Osteoblast (primary cell): Measurements from ENCODE around the gene STXBP2. TPM values are rescaled to one million over a fixed set of nuclear protein-coding genes. Genes with fewer than 3 reads are reported as not detected.

ENCODE experiments used
- DNase-seq: peaks from one replicate; pipeline ENCODE4 v3.0.0; 2011; ENCODE audit warnings: low spot score, mixed read lengths; ENCODE audit not compliant: insufficient read length; ENCODE audit errors: missing footprints
- H2AFZ ChIP-seq: 2 replicates; pipeline ENCODE4 v1.6.0; 2011; ENCODE audit warnings: mild to moderate bottlenecking, low read length
- H3K27ac ChIP-seq: 2 replicates; pipeline ENCODE4 v1.5.1; 2011; ENCODE audit warnings: mild to moderate bottlenecking, low read depth, low read length, moderate library complexity
- H3K27me3 ChIP-seq: 2 replicates; pipeline ENCODE4 v1.6.0; 2012; ENCODE audit warnings: mild to moderate bottlenecking, control low read depth, inconsistent platforms, low read length, moderate library complexity; ENCODE audit not compliant: insufficient read depth
- H3K36me3 ChIP-seq: 2 replicates; pipeline ENCODE4 v1.5.1; 2011; ENCODE audit warnings: mild to moderate bottlenecking, low read length, control low read depth, moderate library complexity; ENCODE audit not compliant: insufficient read depth
- H3K4me1 ChIP-seq: 2 replicates; pipeline ENCODE4 v1.5.1; 2011; ENCODE audit warnings: mild to moderate bottlenecking, low read length, control low read depth, moderate library complexity; ENCODE audit not compliant: insufficient read depth
- H3K4me2 ChIP-seq: 2 replicates; pipeline ENCODE4 v1.6.0; 2011; ENCODE audit warnings: mild to moderate bottlenecking, low read length; ENCODE audit not compliant: insufficient read depth
- H3K4me3 ChIP-seq: fragments of 200-600 bp; sonication (generic); 3 replicates; pipeline ENCODE4 v1.5.1; 2012; ENCODE audit warnings: mild to moderate bottlenecking, low read length, inconsistent platforms; ENCODE audit not compliant: insufficient read depth
- H3K79me2 ChIP-seq: 2 replicates; pipeline ENCODE4 v1.6.0; 2012; ENCODE audit warnings: mild to moderate bottlenecking, low read length, control low read depth, inconsistent platforms; ENCODE audit not compliant: insufficient read depth
- H3K9me3 ChIP-seq: 2 replicates; pipeline ENCODE4 v1.5.1; 2011; ENCODE audit warnings: low read depth, low read length, control low read depth
- H4K20me1 ChIP-seq: 2 replicates; pipeline ENCODE4 v1.6.0; 2012; ENCODE audit warnings: mild to moderate bottlenecking, low read length, control low read depth; ENCODE audit not compliant: insufficient read depth
- CTCF ChIP-seq: IDR thresholded peaks from 2 replicates; pipeline ENCODE4 v1.5.1; 2011; ENCODE audit warnings: mild to moderate bottlenecking, low read depth, low read length, moderate library complexity; ENCODE audit errors: extremely low read depth
- total RNA-seq: library from RNA; depleted of rRNA; stranded (reverse); fragments of >200 nt; gene quantifications from 2 replicates; pipeline ENCODE4 v1.2.3, GENCODE V29; 2012

STXBP2 gene
- total RNA-seq, 1 donor, result 3.3 TPM

DNA sequence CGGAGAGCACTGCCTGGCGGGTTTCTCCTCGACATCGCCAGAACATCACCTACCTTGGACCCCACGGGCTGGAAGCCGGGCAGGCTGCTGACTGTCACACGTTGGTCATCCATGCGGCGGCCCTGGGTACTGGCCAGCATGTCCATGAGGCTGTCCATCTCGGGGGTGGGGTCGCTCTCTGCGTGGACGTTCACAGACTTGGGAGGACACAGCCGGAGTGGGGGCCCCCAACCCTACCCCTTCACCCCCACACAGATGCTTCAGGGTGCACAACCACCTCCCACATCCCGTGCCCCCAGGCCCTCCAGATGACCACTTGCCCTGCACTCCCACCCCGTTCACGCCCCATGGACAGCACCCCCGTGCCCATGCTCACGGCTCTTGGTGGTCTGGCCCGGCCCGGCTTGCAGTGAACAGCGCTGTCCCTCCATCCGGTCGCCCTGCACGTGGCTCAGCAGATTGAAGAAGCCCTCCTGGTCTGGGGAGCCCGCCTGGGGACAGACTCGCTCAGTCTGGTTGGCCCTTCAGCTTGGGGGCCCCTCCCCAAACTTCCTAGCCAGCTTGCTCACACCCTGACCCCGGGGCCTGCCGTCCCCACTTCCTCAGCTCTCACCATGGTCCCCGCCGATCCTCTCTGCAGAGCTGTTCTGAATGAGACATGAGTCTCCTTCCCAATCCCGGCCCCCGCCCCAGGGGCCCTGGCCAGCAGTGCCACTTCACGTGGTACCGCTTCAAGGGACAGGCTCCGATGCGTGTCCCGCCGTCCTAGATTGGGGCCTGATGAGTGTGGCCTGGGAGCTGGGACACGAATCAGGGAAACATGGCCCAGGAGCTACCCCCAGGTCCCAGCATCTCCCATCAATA lies 4.3 kb upstream of the STXBP2 start:
- Histone ChIP-seq H3K79me2 (peaks cover 37% of the 10 kb centered on the region), H3K9me3 (no peaks in the 10 kb centered on the region)
- peak; percentile 79 for DNase-seq

GRCh38 chr19:7633698-7634097 lies 3.2 kb upstream of the STXBP2 start, which contains the start of gene PCP2:
Gene PCP2, minus strand, starts transcription at chr19:7633719. Its CDS starts 262 bp downstream, at chr19:7633457.
- H3K27ac ChIP-seq, result no peak within 1 kb of the TSS
- no peak for TF ChIP-seq CTCF
- H3K9me3 ChIP-seq, result no peaks in the 10 kb centered on the region

More for the DNA sequence above, 4.3 kb upstream of the STXBP2 start:
- Histone ChIP-seq H4K20me1 (peaks cover 10% of the 10 kb centered on the region), H3K4me2 (no peak overlapping the region), H3K36me3 (no peaks in the 10 kb centered on the region), H3K27ac (no peak overlapping the region), H3K4me1 (peaks cover 16% of the 10 kb centered on the region), H3K4me3 (no peak overlapping the region), H3K27me3 (peaks cover 9% of the 10 kb centered on the region), H2AFZ (no peak overlapping the region)
- TF ChIP-seq CTCF, result no peak

GRCh38 chr19:7635670-7636069 lies 1.2 kb upstream of the STXBP2 start:
- no peak overlapping the region for H3K27ac ChIP-seq
- peaks cover under 1% of the 10 kb centered on the region for H3K4me1 ChIP-seq
- no peak overlapping the region for H2AFZ ChIP-seq
- H3K27me3 ChIP-seq, result peaks cover 9% of the 10 kb centered on the region
- peaks cover 8% of the 10 kb centered on the region for H3K79me2 ChIP-seq
- H3K9me3 ChIP-seq, result no peaks in the 10 kb centered on the region
- H3K4me3 ChIP-seq, result no peak overlapping the region
- no peaks in the 10 kb centered on the region for H4K20me1 ChIP-seq
- DNase-seq, result peak; percentile 85
- H3K4me2 ChIP-seq, result no peak overlapping the region
- no peak for TF ChIP-seq CTCF
- H3K36me3 ChIP-seq, result no peaks in the 10 kb centered on the region

More at GRCh38 chr19:7633698-7634097, 3.2 kb upstream of the STXBP2 start, which contains the start of gene PCP2:
- H3K4me1 ChIP-seq, result peaks cover 9% of the 10 kb centered on the region
- no peak for DNase-seq
- no peak within 1 kb of the TSS for H3K4me2 ChIP-seq
- H4K20me1 ChIP-seq, result peaks cover 3% of the 10 kb centered on the region
- no peaks in the 10 kb centered on the region for H3K36me3 ChIP-seq
- H3K4me3 ChIP-seq, result no peak within 1 kb of the TSS
- peaks cover 9% of the 10 kb centered on the region for H3K27me3 ChIP-seq
- peaks cover 26% of the 10 kb centered on the region for H3K79me2 ChIP-seq
- no peak within 1 kb of the TSS for H2AFZ ChIP-seq

DNA sequence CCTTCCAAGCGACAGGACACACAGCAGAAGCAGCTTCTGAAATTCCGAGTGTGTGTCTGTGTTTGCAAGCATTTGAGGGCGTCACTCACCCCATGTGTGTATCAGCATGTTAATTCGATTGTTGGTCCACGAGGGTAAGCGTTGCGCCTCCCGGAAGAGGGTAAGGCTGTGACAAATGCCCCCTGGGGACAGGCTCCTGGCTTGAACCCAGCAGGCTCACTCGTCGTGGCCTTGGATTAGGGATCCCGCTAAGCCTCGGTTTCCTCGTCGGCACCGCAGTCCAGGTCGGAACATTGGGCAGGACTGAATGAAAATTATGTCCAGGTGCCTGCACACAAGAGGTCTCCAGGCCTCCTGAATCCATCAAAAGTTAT lies 606 bp upstream of the STXBP2 start:
- DNase-seq, result no peak
- Histone ChIP-seq H3K27ac (no peak overlapping the region), H3K4me1 (no peaks in the 10 kb centered on the region), H3K9me3 (no peaks in the 10 kb centered on the region), H3K4me2 (no peak overlapping the region), H4K20me1 (no peaks in the 10 kb centered on the region), H3K36me3 (no peaks in the 10 kb centered on the region), H3K27me3 (peaks cover 9% of the 10 kb centered on the region), H3K79me2 (peaks cover 4% of the 10 kb centered on the region), H3K4me3 (no peak overlapping the region), H2AFZ (no peak overlapping the region)
- no peak for TF ChIP-seq CTCF
